ENCODE results near the gene CATSPER3. TPM values are rescaled to one million over a fixed set of nuclear protein-coding genes. Genes with fewer than 3 reads are reported as not detected.

CATSPER3 gene
- total and polyA plus RNA-seq, 2 of the 8 experiments (the other 6 are each of a cell fraction or from before 2014, with no cell fraction given), result 0.62 TPM; not detected in 1

GRCh38 chr5:135030956-135031812 lies 63.5 kb downstream of the CATSPER3 start (continued):
- TF ChIP-seq ATF2 (IDR thresholded peaks at IDR 0.05; ENCODE audit: low read length) (no peak), POLR2AphosphoS5 (IDR thresholded peaks at IDR 0.05; ENCODE audit: low read depth, low read length) (no peak), RAD21 (IDR thresholded peaks at IDR 0.05 in 1 of 2, conservative IDR thresholded peaks at IDR 0.05 in 1 of 2; ENCODE audit: low read depth in 2 of 2, low read length in 2 of 2) (no peak), POLR2A (IDR thresholded peaks at IDR 0.05; ENCODE audit: control extremely low read depth in 1 of 2, low read depth in 2 of 2, low read length in 2 of 2) (no peak), RNF2 (IDR thresholded peaks at IDR 0.05; ENCODE audit: borderline replicate concordance, low read depth, low read length, missing control alignments, poor library complexity, severe bottlenecking) (no peak)
